Neural crest cell (in vitro differentiated cells): ENCODE results near the gene RPS6KA5. TPM values are rescaled to one million over a fixed set of nuclear protein-coding genes. Genes with fewer than 3 reads are reported as not detected.

Source experiments
- DNase-seq: peaks from one replicate; pipeline ENCODE4 v3.0.0; 2021; ENCODE audit warnings: low read depth, mixed read lengths, low spot score
- H3K27ac Mint-ChIP-seq: one replicate; pipeline ENCODE4 v1.8.0; 2021; ENCODE audit warnings: mild to moderate bottlenecking, mixed read lengths; ENCODE audit not compliant: unreplicated experiment
- H3K27me3 Mint-ChIP-seq: 2 replicates; pipeline ENCODE4 v1.8.0; 2021; ENCODE audit warnings: low read depth, mild to moderate bottlenecking, mixed read lengths
- H3K36me3 Mint-ChIP-seq: 2 replicates; pipeline ENCODE4 v1.8.0; 2021; ENCODE audit warnings: low read depth, mild to moderate bottlenecking, mixed read lengths
- H3K4me1 Mint-ChIP-seq: 2 replicates; pipeline ENCODE4 v1.8.0; 2021; ENCODE audit warnings: mixed read lengths
- H3K4me3 Mint-ChIP-seq: one replicate; pipeline ENCODE4 v1.8.0; 2021; ENCODE audit warnings: mild to moderate bottlenecking, mixed read lengths
- H3K9me3 Mint-ChIP-seq: 2 replicates; pipeline ENCODE4 v1.8.0; 2021; ENCODE audit warnings: mixed read lengths
- CTCF ChIP-seq: fragments of 200-600 bp; sonication (generic); conservative IDR thresholded peaks from 2 replicates; pipeline ENCODE4 v1.5.0; 2021; ENCODE audit warnings: antibody characterized with exemption, mild to moderate bottlenecking
- total RNA-seq: library from RNA; stranded (reverse); gene quantifications from 2 replicates; pipeline ENCODE4 v1.2.1, GENCODE V29; 2021

Gene RPS6KA5
- total RNA-seq, 1 donor from 2014 or later, result 2.2 TPM

GRCh38 chr14:91021991-91022621, 38.3 kb downstream of the RPS6KA5 start:
- H3K27ac Mint-ChIP-seq, result no peak overlapping the region

DNA sequence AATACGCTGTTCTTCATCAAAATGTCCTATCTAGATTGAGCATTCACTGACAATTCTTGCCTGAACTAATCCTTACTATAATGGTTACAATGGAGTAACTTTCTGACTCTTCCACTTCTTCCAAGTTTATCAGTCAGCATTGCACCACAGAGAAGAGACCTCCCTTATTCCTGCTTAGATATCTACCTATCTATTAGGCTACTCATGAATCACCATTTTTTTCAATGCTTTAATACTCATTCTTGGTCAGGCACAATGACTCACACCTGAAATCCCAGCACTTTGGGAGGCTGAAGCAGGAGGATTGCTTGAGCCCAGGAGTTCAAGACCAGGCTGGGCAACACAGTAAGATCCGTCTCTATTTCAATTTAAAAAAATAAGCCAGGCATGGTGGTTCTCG, 39.3 kb downstream of the RPS6KA5 start:
- no peak for TF ChIP-seq CTCF
- H3K27me3 Mint-ChIP-seq, result no peaks in the 10 kb centered on the region
- H3K36me3 Mint-ChIP-seq, result no peaks in the 10 kb centered on the region
- H3K4me3 Mint-ChIP-seq, result no peak overlapping the region
- no peak overlapping the region for H3K27ac Mint-ChIP-seq
- no peak for DNase-seq
- H3K9me3 Mint-ChIP-seq, result no peaks in the 10 kb centered on the region
- H3K4me1 Mint-ChIP-seq, result no peaks in the 10 kb centered on the region

More at GRCh38 chr14:91021991-91022621, 38.3 kb downstream of the RPS6KA5 start:
- Mint-ChIP-seq H3K36me3 (no peaks in the 10 kb centered on the region), H3K27me3 (no peaks in the 10 kb centered on the region), H3K4me3 (no peak overlapping the region), H3K4me1 (no peaks in the 10 kb centered on the region), H3K9me3 (no peaks in the 10 kb centered on the region)
- TF ChIP-seq CTCF, result no peak
- no peak for DNase-seq

DNA sequence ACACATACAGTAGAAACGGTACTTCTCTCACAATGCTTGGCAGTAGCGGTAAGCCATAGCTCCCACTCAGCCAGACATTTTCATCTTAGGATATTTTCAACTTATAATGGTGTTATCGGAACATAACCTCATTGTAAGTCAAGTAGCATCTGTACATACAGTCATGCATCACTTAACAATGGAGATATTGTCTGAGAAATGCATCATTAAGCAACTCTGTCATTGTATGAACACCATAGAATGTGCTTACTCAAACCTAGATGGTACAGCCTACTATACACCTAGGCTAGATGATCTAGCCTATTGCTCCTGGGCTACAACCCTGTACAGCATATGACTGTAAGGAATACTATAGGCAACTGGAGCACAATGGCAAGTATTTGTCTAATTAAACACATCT, 40.8 kb downstream of the RPS6KA5 start:
- Mint-ChIP-seq H3K27me3 (no peaks in the 10 kb centered on the region), H3K9me3 (no peaks in the 10 kb centered on the region), H3K36me3 (no peaks in the 10 kb centered on the region), H3K4me1 (no peaks in the 10 kb centered on the region), H3K4me3 (no peak overlapping the region), H3K27ac (no peak overlapping the region)
- DNase-seq, result no peak
- TF ChIP-seq CTCF, result no peak

DNA sequence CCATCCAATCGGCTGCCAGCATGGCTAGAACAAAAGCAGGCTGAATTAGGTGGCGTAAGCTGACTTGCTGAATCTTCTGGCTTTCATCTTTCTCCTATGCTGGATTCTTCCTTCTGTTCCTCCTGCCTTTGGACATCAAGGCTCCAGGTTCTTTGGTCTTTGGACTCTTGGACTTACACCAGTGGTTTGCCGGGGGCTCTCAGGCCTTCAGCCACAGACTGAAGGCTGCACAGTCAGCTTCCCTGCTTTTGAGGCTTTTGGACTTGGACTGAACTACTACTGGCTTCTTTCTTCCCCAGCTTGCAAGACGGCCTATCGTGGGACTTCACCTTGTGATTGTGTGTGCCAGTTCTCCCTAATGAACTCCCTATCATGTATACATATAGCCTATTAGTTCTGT, 42.0 kb downstream of the RPS6KA5 start:
- H3K4me3 Mint-ChIP-seq, result no peak overlapping the region
- no peaks in the 10 kb centered on the region for H3K4me1 Mint-ChIP-seq
- no peaks in the 10 kb centered on the region for H3K27me3 Mint-ChIP-seq
- no peak overlapping the region for H3K27ac Mint-ChIP-seq
- H3K9me3 Mint-ChIP-seq, result no peaks in the 10 kb centered on the region
- H3K36me3 Mint-ChIP-seq, result no peaks in the 10 kb centered on the region
- no peak for DNase-seq
- no peak for TF ChIP-seq CTCF

DNA sequence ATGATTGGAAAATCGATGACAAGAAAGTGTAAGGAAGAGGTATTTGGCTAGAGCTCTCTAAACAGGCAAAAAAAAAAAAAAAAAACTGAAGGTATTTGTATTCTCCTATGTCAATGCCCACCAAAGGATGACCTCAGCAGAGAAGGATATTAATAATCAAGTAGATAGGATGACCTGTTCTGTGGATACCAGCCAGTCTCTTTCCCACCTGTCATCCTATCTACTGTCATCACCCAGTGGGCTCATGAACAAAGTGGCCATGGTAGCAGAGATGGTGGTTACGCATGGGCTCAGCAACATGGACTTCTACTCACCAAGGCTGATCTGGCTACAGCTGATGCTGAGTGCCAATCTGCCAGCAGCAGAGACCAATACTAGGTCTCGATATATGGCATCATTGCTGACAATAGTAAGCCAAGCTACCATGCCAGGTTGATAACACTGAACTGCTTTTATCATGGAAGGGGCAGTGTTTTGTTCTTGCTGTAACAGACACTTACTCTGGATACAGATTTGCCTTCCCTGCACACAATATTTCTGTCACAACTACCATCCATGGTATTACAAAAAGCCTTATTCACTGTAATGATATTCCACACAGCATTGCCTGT, 43.5 kb downstream of the RPS6KA5 start:
- TF ChIP-seq CTCF, result no peak
- Mint-ChIP-seq H3K4me1 (no peaks in the 10 kb centered on the region), H3K9me3 (no peaks in the 10 kb centered on the region), H3K4me3 (no peak overlapping the region), H3K27ac (no peak overlapping the region), H3K27me3 (no peaks in the 10 kb centered on the region), H3K36me3 (no peaks in the 10 kb centered on the region)
- DNase-seq, result no peak
